Measurements from ENCODE around the gene PGA4.
"Not testable (repeated sequence)": the region's sequence is repeated elsewhere in the genome, so short reads cannot be mapped to it uniquely, and the experiment has no call there.

PGA4 gene

GRCh38 chr11:61237130-61237529 lies 15.0 kb downstream of the PGA4 start:
- H3K4me1 ChIP-seq (ENCODE audit: insufficient read depth, low read length); H3K36me3 ChIP-seq (ENCODE audit: insufficient read depth, low read depth, low read length); H3K9me3 ChIP-seq (ENCODE audit: insufficient read depth, low read depth, low read length); H3K27ac ChIP-seq (ENCODE audit: low read length); H3K4me3 ChIP-seq (ENCODE audit: low read length); H3K27me3 ChIP-seq (ENCODE audit: insufficient read depth, low read length); H3K9ac ChIP-seq (ENCODE audit: low read depth, low read length): not testable (repeated sequence)

- H3K27me3 ChIP-seq (ENCODE audit: insufficient read depth, low read length); H3K4me1 ChIP-seq (ENCODE audit: insufficient read depth, low read length); H3K4me3 ChIP-seq (ENCODE audit: low read length); H3K27ac ChIP-seq (ENCODE audit: low read length); H3K9me3 ChIP-seq (ENCODE audit: insufficient read depth, low read depth, low read length); H3K9ac ChIP-seq (ENCODE audit: low read depth, low read length); H3K36me3 ChIP-seq (ENCODE audit: insufficient read depth, low read depth, low read length): not testable (repeated sequence)
Observed at GRCh38 chr11:61240288-61240687, 18.1 kb downstream of the PGA4 start.

GRCh38 chr11:61240875-61241274 lies 18.7 kb downstream of the PGA4 start, which contains the start of gene PGA5:
Gene PGA5, plus strand, starts transcription at chr11:61241175. Its CDS starts 52 bp downstream, at chr11:61241227.
- H3K4me1 ChIP-seq (ENCODE audit: insufficient read depth, low read length); H3K9ac ChIP-seq (ENCODE audit: low read depth, low read length); H3K9me3 ChIP-seq (ENCODE audit: insufficient read depth, low read depth, low read length); H3K27me3 ChIP-seq (ENCODE audit: insufficient read depth, low read length); H3K4me3 ChIP-seq (ENCODE audit: low read length); H3K27ac ChIP-seq (ENCODE audit: low read length); H3K36me3 ChIP-seq (ENCODE audit: insufficient read depth, low read depth, low read length): not testable (repeated sequence)

GRCh38 chr11:61241526-61241925 lies 19.4 kb downstream of the PGA4 start:
- not testable (repeated sequence) for H3K27me3 ChIP-seq (ENCODE audit: insufficient read depth, low read length); H3K4me1 ChIP-seq (ENCODE audit: insufficient read depth, low read length); H3K9ac ChIP-seq (ENCODE audit: low read depth, low read length); H3K4me3 ChIP-seq (ENCODE audit: low read length); H3K9me3 ChIP-seq (ENCODE audit: insufficient read depth, low read depth, low read length); H3K27ac ChIP-seq (ENCODE audit: low read length); H3K36me3 ChIP-seq (ENCODE audit: insufficient read depth, low read depth, low read length)

DNA sequence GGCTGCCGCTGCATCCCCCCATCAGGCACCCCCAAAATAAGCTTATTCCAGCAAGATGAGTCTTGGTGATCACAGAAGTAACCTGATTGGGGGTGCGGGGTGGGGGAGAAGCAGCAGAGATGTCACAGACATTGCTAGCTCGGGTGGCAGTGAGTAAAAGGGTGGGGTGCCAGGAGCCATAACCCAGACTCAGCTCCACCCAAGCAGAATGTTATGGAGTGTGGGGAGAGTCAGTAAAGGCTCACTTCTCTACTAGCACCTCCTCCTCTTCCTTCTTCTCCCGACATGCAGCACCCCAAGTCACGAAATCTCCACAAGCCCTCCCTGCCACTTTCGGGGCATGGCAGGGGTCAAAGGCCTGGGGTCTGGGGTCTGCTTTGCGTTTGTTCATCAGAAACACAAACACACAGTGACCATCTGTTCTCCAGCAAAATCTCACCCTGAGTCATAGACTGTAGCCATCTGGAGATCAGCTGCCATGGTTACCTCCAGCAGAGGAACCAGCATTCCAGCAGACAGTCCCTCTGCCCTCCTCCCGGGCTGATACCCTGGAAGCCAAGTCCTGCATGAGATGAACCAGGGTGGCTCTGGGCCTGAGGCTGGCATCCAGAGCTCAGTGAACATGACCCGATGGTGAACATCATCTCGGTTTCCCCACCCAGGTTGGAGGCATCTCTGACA lies 23.3 kb downstream of the PGA4 start:
- H3K4me3 ChIP-seq (ENCODE audit: low read length); H3K4me1 ChIP-seq (ENCODE audit: insufficient read depth, low read length); H3K36me3 ChIP-seq (ENCODE audit: insufficient read depth, low read depth, low read length); H3K9me3 ChIP-seq (ENCODE audit: insufficient read depth, low read depth, low read length); H3K9ac ChIP-seq (ENCODE audit: low read depth, low read length); H3K27me3 ChIP-seq (ENCODE audit: insufficient read depth, low read length); H3K27ac ChIP-seq (ENCODE audit: low read length): not testable (repeated sequence)

DNA sequence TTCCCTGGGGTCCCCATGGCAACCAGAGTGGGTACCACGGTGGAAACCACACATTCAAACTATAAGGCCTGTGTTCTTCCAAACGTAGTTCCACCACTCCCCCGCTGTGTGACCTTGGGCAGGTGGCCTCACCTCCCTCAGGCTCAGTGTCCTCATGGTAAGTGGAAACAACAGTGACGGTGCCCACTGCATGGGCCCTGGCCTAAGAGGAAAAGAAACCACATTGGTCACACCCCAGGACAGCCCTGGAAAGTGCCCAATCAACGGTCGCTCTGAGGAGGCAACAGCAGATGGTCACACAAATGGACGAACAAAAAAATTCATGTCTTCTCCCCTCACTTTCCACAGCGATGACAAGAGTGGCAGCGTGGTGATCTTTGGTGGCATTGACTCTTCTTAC lies 25.9 kb downstream of the PGA4 start:
- not testable (repeated sequence) for H3K36me3 ChIP-seq (ENCODE audit: insufficient read depth, low read depth, low read length); H3K27me3 ChIP-seq (ENCODE audit: insufficient read depth, low read length); H3K4me1 ChIP-seq (ENCODE audit: insufficient read depth, low read length); H3K9ac ChIP-seq (ENCODE audit: low read depth, low read length); H3K9me3 ChIP-seq (ENCODE audit: insufficient read depth, low read depth, low read length); H3K4me3 ChIP-seq (ENCODE audit: low read length); H3K27ac ChIP-seq (ENCODE audit: low read length)

GRCh38 chr11:61249201-61249600 lies 27.1 kb downstream of the PGA4 start:
- not testable (repeated sequence) for H3K9ac ChIP-seq (ENCODE audit: low read depth, low read length); H3K27me3 ChIP-seq (ENCODE audit: insufficient read depth, low read length); H3K36me3 ChIP-seq (ENCODE audit: insufficient read depth, low read depth, low read length); H3K4me1 ChIP-seq (ENCODE audit: insufficient read depth, low read length); H3K9me3 ChIP-seq (ENCODE audit: insufficient read depth, low read depth, low read length); H3K4me3 ChIP-seq (ENCODE audit: low read length); H3K27ac ChIP-seq (ENCODE audit: low read length)

DNA sequence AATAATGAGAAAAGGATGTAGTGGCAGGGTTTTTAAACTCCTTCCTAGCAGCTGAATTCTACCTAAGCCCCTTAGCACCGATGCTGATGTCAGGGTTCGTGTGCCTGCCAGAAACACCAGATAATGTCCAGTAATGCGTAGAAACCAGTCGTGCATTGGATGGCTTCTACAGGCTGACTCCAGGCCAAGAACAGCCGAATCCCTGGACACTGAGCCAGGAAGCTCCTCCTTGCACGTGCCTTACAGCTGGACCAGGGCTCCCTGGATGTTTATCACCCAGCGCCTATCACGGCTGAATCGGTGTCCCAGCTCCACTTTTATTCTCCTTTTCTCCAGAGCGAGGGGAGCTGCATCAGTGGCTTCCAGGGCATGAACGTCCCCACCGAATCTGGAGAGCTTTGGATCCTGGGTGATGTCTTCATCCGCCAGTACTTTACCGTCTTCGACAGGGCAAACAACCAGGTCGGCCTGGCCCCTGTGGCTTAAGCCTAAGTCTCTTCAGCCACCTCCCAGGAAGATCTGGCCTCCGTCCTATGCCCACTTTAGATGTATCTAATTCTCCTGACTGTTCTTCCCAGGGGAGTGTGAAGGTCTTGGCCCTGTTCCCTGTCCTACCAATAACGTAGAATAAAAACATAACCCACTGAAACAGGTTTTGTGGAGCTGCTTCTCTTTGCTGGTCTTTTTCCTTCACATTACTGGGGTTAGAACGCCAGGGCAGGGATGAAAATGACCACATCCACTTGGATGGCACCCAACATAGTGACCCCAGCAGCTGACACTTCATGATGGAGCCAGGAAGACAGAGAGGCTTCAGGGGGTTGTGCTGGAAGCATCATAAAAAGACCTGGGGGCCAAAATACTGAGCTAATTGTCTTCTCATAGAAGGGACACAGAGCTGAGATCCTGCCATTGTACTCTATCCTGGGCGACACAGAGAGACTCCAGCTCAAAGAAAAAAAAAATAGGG lies 28.9 kb downstream of the PGA4 start:
- H3K36me3 ChIP-seq (ENCODE audit: insufficient read depth, low read depth, low read length); H3K4me3 ChIP-seq (ENCODE audit: low read length); H3K9me3 ChIP-seq (ENCODE audit: insufficient read depth, low read depth, low read length); H3K27ac ChIP-seq (ENCODE audit: low read length); H3K9ac ChIP-seq (ENCODE audit: low read depth, low read length); H3K4me1 ChIP-seq (ENCODE audit: insufficient read depth, low read length); H3K27me3 ChIP-seq (ENCODE audit: insufficient read depth, low read length): not testable (repeated sequence)

GRCh38 chr11:61252332-61252731 lies 30.2 kb downstream of the PGA4 start:
- H3K36me3 ChIP-seq (ENCODE audit: insufficient read depth, low read depth, low read length); H3K4me1 ChIP-seq (ENCODE audit: insufficient read depth, low read length); H3K9ac ChIP-seq (ENCODE audit: low read depth, low read length); H3K27me3 ChIP-seq (ENCODE audit: insufficient read depth, low read length); H3K27ac ChIP-seq (ENCODE audit: low read length); H3K4me3 ChIP-seq (ENCODE audit: low read length); H3K9me3 ChIP-seq (ENCODE audit: insufficient read depth, low read depth, low read length): not testable (repeated sequence)

- H3K9ac ChIP-seq (ENCODE audit: low read depth, low read length) = no peak overlapping the region
- H3K27me3 ChIP-seq (ENCODE audit: insufficient read depth, low read length) = no peaks in the 10 kb centered on the region
- no peaks in the 10 kb centered on the region for H3K4me1 ChIP-seq (ENCODE audit: insufficient read depth, low read length)
- peaks cover 5% of the 10 kb centered on the region; the same call in 1 of the 2 replicates for H3K36me3 ChIP-seq (ENCODE audit: insufficient read depth, low read depth, low read length)
- H3K9me3 ChIP-seq (ENCODE audit: insufficient read depth, low read depth, low read length) = no peaks in the 10 kb centered on the region
- H3K27ac ChIP-seq (ENCODE audit: low read length) = no peak overlapping the region
- H3K4me3 ChIP-seq (ENCODE audit: low read length) = no peak overlapping the region
Observed at GRCh38 chr11:61254403-61255025, 32.4 kb downstream of the PGA4 start.

GRCh38 chr11:61256710-61257482 lies 34.7 kb downstream of the PGA4 start:
- Histone ChIP-seq H3K27ac (ENCODE audit: low read length) (no peak overlapping the region), H3K9me3 (ENCODE audit: insufficient read depth, low read depth, low read length) (no peaks in the 10 kb centered on the region), H3K4me3 (ENCODE audit: low read length) (no peak overlapping the region), H3K27me3 (ENCODE audit: insufficient read depth, low read length) (no peaks in the 10 kb centered on the region), H3K36me3 (ENCODE audit: insufficient read depth, low read depth, low read length) (peaks cover 5% of the 10 kb centered on the region; the same call in 1 of the 2 replicates), H3K4me1 (ENCODE audit: insufficient read depth, low read length) (no peaks in the 10 kb centered on the region), H3K9ac (ENCODE audit: low read depth, low read length) (no peak overlapping the region)

Data from iPS-20b (cell line).